ENCODE data around the gene ITGA6.

DNA sequence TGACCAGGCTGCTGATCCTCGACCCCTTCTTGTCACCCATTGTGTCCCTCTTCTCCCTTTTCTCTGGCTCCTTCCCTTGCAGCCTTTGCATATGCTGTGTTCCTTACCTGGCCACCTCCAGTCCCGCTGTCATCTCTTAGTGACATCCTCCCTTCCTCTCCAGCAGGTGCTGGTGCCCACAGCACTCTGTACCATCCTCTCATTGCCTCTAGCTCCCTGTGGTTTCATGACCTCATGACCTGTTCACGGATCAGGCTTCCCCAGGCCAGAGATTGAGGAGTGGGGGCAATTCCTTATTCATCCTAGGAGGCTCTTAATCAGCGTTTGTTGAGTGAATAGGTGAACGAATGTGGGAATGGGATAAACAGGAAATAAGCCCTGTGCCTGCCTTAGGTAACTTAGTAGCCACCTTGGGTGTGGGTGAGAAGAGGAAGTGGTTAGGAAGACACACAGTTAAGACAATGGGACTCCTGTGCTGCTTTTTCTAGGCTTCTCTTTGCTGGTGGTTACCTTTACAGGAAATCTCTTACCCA lies 35.5 kb downstream of the ITGA6 start:
- no peak for TF ChIP-seq POLR2AphosphoS5 (IDR thresholded peaks at IDR 0.05)
- TF ChIP-seq, protein P1, sequence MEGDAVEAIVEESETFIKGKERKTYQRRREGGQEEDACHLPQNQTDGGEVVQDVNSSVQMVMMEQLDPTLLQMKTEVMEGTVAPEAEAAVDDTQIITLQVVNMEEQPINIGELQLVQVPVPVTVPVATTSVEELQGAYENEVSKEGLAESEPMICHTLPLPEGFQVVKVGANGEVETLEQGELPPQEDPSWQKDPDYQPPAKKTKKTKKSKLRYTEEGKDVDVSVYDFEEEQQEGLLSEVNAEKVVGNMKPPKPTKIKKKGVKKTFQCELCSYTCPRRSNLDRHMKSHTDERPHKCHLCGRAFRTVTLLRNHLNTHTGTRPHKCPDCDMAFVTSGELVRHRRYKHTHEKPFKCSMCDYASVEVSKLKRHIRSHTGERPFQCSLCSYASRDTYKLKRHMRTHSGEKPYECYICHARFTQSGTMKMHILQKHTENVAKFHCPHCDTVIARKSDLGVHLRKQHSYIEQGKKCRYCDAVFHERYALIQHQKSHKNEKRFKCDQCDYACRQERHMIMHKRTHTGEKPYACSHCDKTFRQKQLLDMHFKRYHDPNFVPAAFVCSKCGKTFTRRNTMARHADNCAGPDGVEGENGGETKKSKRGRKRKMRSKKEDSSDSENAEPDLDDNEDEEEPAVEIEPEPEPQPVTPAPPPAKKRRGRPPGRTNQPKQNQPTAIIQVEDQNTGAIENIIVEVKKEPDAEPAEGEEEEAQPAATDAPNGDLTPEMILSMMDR (IDR thresholded peaks at IDR 0.05) = no peak
- TF ChIP-seq EP300 (IDR thresholded peaks at IDR 0.05) = no peak
- no peak for TF ChIP-seq POLR2A (IDR thresholded peaks at IDR 0.05; ENCODE audit: low read depth)
